Epithelial cell of proximal tubule (primary cell): ENCODE measurements around the gene RWDD2A. TPM values are rescaled to one million over a fixed set of nuclear protein-coding genes. Genes with fewer than 3 reads are reported as not detected.
A peak's percentile ranks its signal among the peaks of the same experiment; 100 is the strongest.

Source experiments
- DNase-seq: peaks from one replicate; pipeline ENCODE4 v3.0.0-alpha.2; 2011; ENCODE audit warnings: low read depth
- H3K4me3 ChIP-seq: 2 replicates; pipeline ENCODE4 v1.5.1; 2011; ENCODE audit warnings: low read depth, mild to moderate bottlenecking, low read length
- total RNA-seq: library from RNA; depleted of rRNA; stranded (reverse); fragments of >200 nt; gene quantifications from 2 replicates; pipeline ENCODE4 v1.2.3, GENCODE V29; 2015
- TF ChIP-seq, protein P1 (sequence below): conservative IDR thresholded peaks from 2 replicates; pipeline ENCODE4 v1.5.1; 2012; ENCODE audit warnings: low read depth, mild to moderate bottlenecking, low read length

RWDD2A gene
- total RNA-seq, 1 donor from 2014 or later, result 2.8 TPM

DNA sequence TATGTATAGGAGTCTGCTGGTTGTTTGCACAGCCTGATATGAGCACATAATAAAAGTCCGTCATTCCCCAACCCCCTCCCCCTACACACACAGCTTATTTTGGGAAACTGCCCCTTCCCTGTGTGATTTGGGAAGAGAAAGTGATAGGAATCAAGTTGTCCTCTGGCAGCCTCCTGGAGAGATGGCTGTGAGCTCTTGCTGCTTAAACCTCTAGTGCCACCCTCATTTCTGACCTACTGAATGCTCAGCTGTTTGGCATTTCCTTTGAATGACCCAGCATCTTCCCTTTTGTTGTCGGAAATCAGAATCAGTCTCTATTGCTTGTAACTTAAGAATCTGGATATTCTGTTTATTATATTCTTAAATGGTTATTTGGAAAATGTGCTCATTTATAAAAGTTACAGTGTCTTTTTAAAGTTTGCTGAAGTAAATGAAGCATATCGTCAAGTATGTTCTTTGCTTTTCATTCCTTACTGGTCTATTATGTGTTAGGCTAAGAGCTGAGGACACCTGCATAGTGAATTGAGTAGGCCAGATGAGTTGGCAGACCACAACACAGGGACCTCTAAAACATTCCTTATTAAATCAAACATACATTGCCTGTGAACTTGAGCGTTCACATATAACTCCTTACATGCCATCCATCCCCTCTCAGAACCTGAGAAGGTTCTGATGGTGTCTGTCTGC is 5.5 kb downstream of the RWDD2A start:
- no peak for DNase-seq
- TF ChIP-seq, protein P1, sequence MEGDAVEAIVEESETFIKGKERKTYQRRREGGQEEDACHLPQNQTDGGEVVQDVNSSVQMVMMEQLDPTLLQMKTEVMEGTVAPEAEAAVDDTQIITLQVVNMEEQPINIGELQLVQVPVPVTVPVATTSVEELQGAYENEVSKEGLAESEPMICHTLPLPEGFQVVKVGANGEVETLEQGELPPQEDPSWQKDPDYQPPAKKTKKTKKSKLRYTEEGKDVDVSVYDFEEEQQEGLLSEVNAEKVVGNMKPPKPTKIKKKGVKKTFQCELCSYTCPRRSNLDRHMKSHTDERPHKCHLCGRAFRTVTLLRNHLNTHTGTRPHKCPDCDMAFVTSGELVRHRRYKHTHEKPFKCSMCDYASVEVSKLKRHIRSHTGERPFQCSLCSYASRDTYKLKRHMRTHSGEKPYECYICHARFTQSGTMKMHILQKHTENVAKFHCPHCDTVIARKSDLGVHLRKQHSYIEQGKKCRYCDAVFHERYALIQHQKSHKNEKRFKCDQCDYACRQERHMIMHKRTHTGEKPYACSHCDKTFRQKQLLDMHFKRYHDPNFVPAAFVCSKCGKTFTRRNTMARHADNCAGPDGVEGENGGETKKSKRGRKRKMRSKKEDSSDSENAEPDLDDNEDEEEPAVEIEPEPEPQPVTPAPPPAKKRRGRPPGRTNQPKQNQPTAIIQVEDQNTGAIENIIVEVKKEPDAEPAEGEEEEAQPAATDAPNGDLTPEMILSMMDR, result no peak
- no peak overlapping the region for H3K4me3 ChIP-seq

DNA sequence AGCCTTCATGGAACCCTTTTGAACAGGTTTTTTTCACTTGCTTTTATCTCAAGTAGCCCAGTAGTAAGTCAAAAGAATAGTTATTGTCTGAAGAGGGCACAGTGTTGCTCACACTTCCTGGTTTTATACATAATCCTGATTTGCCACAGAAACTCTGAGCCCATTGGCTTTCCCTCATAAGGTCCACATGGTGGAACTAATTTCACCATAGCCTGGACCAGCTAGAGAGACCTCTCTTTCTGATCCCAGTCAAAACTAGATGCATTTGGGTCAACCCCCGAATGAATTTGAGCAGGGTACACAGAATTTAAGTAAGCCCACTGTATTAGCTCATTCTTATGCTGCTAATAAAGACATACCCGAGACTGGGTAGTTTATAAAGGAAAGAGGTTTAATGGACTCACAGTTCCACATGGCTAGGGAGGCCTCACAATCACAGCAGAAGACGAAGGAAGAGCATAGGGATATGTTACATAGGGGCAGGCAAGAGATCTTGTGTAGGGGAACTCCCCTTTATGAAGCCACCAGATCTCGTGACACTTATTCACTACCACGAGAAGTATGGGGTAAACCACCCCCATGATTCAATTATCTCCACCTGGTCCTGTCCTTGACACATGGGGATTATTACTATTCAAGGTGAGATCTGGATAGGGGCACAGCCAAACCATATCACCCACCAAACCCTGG is 6.2 kb downstream of the RWDD2A start:
- DNase-seq, result no peak
- no peak overlapping the region for H3K4me3 ChIP-seq
- TF ChIP-seq, protein P1, result no peak

DNA sequence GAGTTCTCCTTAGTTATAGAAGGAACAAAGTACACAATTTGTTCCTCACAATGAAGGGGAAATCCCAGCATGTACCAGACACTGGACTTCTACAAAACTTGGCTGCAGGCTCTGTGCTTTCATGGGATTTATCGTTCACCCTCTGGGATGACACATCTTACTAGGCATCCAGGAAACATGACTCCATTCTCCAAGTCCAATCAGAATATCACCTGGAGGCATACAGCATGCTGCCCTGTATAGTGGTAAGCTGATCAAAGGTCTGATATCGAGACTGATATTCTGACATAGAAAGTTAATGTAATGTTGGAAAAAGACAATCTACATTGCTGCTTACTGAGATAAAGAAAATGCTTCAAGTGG is 6.7 kb downstream of the RWDD2A start:
- DNase-seq, result peak; percentile 90
- no peak overlapping the region for H3K4me3 ChIP-seq
- TF ChIP-seq, protein P1, result no peak

DNA sequence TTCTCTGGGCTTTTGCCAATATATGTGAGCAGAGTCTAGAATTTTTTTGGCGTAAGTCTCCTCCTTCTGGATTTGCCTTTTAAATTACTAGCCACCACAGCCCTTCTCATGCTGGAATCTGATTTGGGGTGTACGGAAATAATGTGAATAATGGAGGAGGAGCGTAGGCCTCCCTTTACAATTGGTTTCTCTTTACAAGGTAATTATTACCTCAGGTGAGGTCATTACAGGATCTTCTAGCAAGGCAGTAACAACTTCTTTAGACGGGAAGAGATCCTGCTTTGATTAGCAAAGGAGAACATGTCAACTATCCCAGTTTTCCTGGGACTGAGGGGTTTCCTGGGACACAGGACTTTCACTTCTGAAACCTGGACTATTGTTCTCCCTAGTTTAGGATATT is 8.9 kb downstream of the RWDD2A start:
- TF ChIP-seq, protein P1, result no peak
- H3K4me3 ChIP-seq, result no peak overlapping the region
- DNase-seq, result no peak

DNA sequence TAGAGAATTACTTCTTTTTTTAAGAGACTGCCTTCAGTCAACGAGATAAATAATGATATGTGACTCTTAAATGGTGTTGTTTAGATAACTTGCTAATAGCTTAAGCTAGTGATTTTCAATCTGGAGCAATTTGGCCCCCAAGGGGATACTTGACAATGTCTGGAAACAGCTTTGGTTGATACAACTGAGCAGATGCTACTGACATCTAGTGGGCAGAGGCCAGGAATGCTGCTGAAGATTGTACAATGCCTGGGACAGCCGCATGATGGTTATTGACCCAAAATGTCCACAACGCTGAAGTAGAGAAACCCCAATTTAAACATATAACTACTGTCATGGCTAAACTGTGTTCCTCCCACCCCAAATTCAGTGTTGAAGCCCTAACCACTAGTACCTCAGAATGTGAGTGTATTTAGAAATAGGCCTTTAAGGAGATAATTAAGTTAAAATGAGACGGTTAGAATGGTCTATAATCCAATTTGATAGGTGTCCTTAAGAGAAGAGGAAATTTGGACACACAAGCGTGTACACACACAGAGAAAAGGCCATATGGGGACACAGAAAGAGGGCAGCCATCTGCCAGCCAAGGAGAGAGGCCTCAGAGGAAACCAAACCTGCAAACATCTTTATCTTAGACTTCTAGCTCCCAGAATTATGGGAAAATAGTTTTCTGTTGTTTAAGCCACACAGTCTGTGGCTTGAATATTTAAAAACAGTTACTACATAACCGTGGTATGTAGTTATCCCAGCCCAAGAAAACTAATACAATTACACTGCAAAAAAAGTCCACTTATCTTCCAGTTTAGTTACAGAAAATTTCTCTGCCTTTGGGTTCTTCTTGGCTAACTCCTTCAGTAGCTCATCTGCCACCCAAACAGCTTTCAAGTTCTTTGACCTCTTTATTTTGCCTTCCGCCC is 22.2 kb downstream of the RWDD2A start:
- TF ChIP-seq, protein P1, result peak; percentile 96
- no peak for DNase-seq
- no peak overlapping the region for H3K4me3 ChIP-seq

DNA sequence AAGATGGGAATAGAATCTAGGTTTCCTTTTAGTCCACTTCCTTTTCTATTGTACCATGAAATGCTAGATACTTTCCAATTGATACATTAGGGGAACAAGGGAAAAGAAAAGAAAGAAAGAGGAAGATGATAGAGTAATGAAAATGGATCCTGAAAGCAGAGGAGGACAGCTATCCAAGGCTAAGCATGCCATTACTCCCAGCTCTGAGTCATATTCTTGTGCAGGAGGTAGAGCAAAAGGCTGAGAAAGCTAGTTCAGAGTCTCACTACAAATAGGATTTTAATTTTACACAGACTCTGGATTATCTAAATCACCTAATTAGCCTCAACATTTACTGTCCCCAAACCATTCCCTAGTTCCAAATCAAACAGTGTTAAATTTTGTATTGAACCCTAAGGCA is 23.6 kb downstream of the RWDD2A start:
- TF ChIP-seq, protein P1, result no peak
- no peak overlapping the region for H3K4me3 ChIP-seq
- DNase-seq, result no peak
